Measurements from ENCODE around the gene MORN2.

The MORN2 gene

DNA sequence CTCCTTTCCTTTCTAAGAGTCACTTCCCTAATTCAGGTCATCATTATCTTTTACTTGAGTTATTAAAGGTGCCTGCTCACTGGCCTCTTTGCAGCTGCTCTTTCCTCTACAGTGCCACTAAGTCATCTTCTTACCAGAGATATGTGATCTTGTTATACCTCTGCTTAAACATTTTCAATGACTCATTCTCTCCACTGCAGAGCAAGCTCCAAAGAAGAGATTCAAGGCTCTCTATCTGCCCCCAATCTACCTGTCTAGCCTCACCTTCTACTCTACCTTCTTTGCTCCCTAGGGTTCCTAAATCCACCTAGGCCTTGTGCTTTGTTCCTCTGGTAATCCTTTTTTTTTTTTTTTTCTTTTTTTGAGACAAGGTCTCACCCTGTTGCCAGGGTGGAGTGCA lies 17.0 kb downstream of the MORN2 start:
- no peak for DNase-seq

DNA sequence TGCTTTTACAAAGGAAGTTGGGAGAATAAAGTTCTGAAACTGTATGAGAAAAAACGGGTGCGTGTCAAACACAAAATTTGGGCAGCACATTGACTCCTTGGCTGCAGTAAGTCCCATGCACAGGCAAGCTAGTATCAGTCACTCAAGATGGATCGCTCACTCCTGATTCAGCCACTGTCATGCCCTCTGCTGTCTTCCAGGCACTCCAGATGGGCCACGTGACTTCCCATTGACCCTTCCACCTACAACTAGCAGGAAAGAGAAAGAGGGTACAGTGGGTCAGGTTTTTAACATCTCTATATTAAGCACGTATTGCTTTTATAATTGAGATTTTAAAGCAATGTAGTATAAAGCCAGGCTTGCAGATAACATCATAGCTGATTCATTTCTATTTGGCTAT lies 22.5 kb downstream of the MORN2 start:
- no peak for DNase-seq

DNA sequence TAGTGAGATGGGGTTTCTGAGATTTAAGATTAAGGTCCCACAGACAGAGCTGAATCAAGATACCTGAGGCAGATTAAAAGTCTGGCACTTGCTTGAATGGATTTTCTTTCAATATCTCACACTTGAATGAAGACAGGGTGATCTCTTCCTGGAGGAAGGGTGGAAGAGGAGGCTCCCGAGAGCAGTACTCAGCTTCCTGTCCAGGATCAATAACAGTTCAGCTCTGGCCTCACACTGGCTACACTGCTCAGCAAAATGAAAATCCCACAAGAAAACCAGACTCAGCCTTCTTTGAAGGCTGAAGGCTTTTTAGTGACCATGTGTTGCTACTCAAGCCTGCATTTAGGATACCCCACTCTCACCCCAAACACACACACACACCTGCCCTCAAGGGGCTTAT lies 24.9 kb downstream of the MORN2 start:
- DNase-seq, result no peak

DNA sequence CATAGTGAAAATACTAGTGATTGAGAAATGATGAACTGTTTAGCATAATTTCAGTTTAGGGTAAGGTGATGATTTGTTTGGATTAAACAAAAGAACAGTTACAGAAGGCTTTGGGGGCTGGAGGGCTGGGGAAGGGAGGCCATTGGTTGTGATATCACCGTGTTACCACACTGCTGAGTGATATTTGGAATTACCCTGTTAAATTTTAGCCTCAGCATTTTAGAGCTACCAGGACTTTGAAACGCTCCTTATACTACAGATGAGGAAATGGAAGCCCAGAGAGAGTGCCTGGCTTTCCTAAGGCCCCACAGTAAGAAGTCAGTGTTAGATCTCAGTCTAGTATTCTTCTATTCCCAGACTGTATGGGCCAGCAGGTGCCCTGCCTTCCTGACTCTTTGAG lies 29.5 kb downstream of the MORN2 start:
- no peak for DNase-seq

DNA sequence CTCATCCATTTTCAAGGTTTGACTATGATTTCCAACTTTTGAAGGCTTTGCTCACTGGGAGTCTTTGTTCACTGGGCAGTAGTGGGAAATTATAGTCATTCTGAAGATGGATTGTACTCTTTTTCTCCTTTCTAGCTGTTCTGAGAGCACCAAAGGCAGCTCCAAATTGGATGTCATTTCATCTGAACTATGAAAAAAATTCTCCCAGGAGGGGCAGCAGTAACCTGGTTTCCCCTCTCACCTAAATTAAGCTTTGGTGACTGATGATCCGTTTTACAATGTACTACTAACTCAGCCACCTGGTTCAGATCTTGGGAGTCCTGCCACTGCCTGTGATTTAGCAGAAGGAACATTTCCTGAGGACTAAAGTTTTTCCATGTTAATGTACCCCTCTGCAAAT lies 31.5 kb downstream of the MORN2 start:
- no peak for DNase-seq

DNA sequence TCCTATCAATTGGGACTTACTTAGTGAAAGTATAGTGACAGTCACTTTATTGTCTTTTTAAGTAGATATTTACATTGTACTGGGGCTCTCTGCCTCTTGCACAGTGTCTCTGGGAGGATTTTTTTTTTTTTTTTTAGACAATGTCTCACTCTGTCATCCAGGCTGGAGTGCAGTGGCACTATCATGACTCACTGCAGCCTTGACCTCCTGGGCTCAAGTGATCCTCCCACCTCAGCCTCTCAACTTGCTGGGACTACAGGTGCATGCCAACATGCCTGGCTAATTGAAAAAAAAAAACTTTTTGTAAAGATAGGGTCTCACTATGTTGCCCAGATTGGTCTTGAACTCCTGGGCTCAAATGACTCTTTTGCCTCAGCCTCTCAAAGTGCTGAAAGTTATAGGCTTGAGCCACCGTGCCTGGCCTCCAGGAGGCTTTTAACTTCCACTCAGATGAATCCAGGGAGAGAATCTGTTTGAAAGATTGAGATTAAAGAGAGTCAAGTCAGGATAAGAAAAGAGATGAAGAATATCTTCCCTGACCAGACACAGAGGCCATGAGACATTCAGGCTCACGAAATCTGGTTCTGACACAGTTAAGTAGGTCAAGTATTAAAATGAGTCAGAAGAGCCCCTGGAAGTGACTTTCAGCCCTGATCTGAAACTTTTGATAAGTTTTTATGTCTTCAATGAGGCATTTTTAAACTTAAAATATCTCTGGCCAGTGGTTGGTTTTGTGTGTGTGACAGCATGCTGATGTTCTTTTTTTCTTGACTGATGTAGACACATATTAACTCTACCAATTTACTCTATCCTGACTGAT lies 32.2 kb downstream of the MORN2 start:
- DNase-seq, result no peak

DNA sequence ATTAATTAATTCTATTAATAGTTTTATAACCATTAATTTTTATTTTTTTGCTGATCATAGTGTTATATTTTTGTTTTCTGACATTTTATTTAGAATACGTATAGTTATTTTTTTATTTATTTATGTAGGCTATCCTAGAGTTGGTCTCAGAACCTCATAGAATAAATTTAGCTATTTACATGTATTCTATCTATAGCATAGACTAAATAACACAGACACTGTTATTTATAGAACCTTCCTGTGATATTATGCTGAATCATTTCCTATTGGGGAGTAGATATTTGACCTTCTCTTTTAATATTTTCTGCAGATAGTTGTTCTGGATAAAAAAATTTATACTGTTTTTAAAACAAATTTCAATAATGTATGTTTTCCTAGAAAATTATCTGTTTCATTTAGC lies 34.1 kb downstream of the MORN2 start:
- no peak for DNase-seq

DNA sequence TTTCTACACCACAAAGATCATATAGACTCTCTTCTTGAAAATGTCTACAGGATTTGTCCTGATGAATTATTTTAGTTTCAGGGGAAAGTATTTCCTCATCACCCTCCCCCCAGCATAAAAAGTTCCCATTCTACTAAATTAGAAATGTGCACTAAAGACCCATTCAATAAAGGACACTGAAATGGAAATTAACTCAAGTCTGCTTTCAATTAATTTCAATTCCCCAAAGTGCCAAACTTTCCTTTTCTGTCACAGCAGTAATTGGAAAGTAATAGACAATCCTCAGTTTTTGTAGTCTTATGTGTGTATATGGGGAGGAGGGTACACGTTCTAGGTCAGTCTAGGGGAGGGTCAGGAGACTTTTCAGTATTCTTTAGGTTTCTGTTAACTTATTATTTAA lies 35.4 kb downstream of the MORN2 start:
- DNase-seq, result no peak

DNA sequence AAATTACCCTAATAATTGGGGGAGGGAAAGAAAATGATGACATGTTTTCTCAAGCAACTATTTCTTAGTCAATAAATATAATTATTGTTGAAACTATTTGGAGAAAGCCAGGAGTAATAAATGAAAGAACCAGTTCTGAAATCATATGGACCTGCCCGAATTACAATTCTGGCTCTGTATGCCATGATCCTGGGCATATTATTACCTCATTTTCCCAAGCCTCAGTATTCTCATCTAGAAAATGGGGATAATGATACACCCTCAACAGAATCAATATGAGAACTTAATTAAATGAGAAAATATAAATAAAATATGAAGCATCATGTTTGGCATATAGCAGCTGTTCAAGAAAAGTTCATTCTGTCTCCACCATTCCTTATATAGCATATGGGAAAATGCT lies 36.8 kb downstream of the MORN2 start:
- no peak for DNase-seq

DNA sequence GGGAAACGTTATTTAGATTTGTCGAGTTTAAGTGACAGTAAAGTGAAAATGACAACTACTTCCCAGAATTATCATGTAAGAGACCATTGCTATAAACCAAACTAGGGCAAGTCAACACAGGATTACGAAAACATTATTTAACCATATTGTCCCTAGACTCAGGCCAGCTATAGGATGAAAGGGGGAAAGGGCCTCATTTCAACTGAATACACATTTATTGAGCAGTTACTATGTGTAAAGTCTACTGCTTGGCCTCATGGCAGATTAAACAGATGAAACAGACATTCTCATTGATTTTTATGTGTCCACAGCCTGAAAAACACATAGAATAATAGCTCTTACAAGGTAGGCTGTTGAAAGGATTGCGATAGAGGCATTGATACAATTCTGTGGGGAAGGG lies 46.6 kb downstream of the MORN2 start:
- no peak for DNase-seq

DNA sequence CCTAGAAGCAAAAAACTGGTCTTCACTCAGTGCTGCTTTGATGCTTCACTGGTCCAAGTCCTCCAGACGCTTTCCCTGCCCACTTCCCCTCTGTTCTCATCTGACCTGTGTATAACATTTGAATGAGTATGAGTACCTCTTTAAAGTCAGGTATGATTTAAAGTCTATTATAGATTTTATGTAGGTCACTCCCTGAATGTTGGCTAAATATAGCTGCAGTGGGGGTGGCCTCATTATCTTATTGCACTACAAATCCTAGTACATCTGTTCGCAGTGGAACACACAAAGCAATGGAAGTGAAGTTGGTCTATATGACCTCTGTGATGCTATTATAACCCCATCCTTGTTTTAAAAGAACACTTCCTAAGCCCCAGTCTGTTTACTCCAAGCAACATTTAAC lies 47.1 kb downstream of the MORN2 start:
- DNase-seq, result no peak

DNA sequence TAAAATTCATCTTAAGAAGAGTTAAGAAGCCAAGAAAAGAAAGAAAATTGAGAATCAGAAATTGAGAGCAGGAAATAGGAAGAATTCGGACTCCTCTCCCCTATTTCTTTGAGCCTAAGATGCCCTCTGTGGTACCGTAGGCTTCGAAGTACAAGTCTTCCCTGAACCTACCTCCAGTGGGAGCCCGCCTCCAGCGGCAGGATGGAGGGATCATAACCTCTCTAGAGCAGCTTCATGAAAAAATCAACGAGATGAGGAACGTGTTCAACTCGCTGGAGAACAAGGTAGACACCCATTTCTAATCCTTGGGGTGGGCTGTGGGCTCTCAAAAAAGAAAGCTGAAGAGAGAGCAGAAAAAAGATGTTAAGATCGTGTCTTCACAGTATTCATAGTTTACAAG lies 50.2 kb downstream of the MORN2 start:
- DNase-seq, result no peak

DNA sequence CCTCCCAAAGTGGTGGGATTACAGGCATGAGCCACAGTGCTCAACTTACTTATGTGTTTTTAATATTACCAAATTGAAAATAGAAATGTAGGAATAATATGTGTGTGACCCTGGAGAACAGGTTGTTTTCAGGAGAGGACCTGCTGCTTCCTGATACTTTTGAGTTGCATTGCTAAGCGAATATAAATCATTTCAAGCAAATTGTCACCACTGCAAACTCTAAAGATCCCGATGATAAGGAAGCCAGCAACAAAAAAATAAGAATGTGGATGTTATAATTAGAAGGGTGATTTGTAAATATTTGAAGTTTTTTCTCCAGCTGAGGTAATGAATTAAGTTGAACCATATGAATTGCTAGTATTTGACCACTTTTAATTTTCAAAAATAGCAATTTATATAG lies 54.8 kb downstream of the MORN2 start:
- DNase-seq, result no peak
